Mammary epithelial cell (primary cell): ENCODE measurements around the gene PTPRG.

Source experiments
- EZH2 ChIP-seq: IDR thresholded peaks from 2 replicates; pipeline ENCODE4 v1.6.1; 2012; ENCODE audit warnings: low read length, inconsistent platforms, borderline replicate concordance
- TF ChIP-seq, protein P1 (sequence below), 2 donors: IDR thresholded peaks in 1 of 2; conservative IDR thresholded peaks in 1 of 2; 2 replicates each; pipeline ENCODE4 v1.5.1; 2011 to 2012; ENCODE audit warnings: inconsistent platforms in 2 of 2, low read length in 2 of 2, mild to moderate bottlenecking in 2 of 2, control low read depth in 1 of 2, low read depth in 1 of 2; ENCODE audit not compliant: insufficient read depth in 1 of 2; ENCODE audit errors: extremely low read depth in 1 of 2

DNA sequence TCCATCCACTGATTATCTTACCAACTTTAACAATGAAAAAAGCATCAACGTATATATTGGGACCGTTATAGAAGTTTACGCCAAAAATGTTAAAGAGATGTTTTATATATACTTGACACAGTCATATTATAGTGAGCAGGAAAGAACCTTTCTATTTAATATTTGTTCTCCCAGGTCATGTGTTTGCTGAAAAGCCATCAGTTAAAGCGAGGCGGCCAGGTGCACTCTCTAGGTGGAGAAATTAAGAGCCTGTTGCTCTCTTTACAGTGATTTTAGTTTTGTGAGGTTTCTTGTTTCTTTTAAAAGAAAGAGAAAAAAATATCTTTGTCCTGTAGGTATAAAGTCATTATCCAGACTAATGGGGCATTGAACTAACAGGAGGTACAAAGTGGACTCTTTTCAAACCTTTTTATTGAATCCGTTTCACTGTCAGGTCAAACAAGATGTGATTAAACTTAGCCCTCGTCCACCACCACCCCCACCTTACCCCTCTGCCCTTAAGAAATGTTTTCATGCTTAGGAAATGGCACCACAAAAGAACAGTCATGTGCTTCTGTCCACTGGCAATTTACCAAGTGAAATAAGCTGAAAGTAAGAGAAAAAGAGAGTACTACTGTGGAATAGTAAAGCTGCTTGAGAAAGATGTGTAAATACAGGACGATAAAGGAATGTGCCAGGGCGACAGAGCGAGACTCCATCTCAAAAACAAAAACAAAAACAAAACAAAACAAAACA is 279.9 kb downstream of the PTPRG start:
- TF ChIP-seq, protein P1, sequence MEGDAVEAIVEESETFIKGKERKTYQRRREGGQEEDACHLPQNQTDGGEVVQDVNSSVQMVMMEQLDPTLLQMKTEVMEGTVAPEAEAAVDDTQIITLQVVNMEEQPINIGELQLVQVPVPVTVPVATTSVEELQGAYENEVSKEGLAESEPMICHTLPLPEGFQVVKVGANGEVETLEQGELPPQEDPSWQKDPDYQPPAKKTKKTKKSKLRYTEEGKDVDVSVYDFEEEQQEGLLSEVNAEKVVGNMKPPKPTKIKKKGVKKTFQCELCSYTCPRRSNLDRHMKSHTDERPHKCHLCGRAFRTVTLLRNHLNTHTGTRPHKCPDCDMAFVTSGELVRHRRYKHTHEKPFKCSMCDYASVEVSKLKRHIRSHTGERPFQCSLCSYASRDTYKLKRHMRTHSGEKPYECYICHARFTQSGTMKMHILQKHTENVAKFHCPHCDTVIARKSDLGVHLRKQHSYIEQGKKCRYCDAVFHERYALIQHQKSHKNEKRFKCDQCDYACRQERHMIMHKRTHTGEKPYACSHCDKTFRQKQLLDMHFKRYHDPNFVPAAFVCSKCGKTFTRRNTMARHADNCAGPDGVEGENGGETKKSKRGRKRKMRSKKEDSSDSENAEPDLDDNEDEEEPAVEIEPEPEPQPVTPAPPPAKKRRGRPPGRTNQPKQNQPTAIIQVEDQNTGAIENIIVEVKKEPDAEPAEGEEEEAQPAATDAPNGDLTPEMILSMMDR (conservative IDR thresholded peaks at IDR 0.05 in 1 of 2, IDR thresholded peaks at IDR 0.05 in 1 of 2; ENCODE audit: extremely low read depth in 1 of 2, insufficient read depth in 1 of 2, low read depth in 1 of 2, low read length in 2 of 2), result no peak
- no peak for TF ChIP-seq EZH2
